ENCODE measurements around the gene AUTS2. TPM values are rescaled to one million over a fixed set of nuclear protein-coding genes. Genes with fewer than 3 reads are reported as not detected.

Gene AUTS2
- polyA plus RNA-seq, 4 donors: 69.8 to 109 (median 76.8) TPM

GRCh38 chr7:70044064-70044463 lies 445.8 kb downstream of the AUTS2 start:
- DNase-seq (ENCODE audit: low read depth in 4 of 4, low spot score in 3 of 4): peak in 3 of 4 donors; percentile 38 to 68 (median 54)

GRCh38 chr7:70044525-70044924 lies 446.2 kb downstream of the AUTS2 start:
- DNase-seq (ENCODE audit: low read depth in 4 of 4, low spot score in 3 of 4): no peak

- no peak for DNase-seq (ENCODE audit: low read depth in 4 of 4, low spot score in 3 of 4)
These were observed 446.7 kb downstream of the AUTS2 start for GRCh38 chr7:70044981-70045380.

GRCh38 chr7:70047384-70047783 lies 449.1 kb downstream of the AUTS2 start:
- no peak for DNase-seq (ENCODE audit: low read depth in 4 of 4, low spot score in 3 of 4)

- DNase-seq (ENCODE audit: low read depth in 4 of 4, low spot score in 3 of 4): no peak
These were observed 449.7 kb downstream of the AUTS2 start for GRCh38 chr7:70047891-70048448.

- DNase-seq (ENCODE audit: low read depth in 4 of 4, low spot score in 3 of 4): no peak
These were observed 453.5 kb downstream of the AUTS2 start for GRCh38 chr7:70051726-70052125.

- no peak for DNase-seq (ENCODE audit: low read depth in 4 of 4, low spot score in 3 of 4)
These were observed 454.4 kb downstream of the AUTS2 start for GRCh38 chr7:70052691-70053090.

- no peak for DNase-seq (ENCODE audit: low read depth in 4 of 4, low spot score in 3 of 4)
These were observed 455.1 kb downstream of the AUTS2 start for GRCh38 chr7:70053421-70053820.

- no peak for DNase-seq (ENCODE audit: low read depth in 4 of 4, low spot score in 3 of 4)
These were observed 455.7 kb downstream of the AUTS2 start for GRCh38 chr7:70053989-70054388.

- no peak for DNase-seq (ENCODE audit: low read depth in 4 of 4, low spot score in 3 of 4)
These were observed 458.1 kb downstream of the AUTS2 start for GRCh38 chr7:70056363-70056762.

GRCh38 chr7:70060298-70061068 lies 462.2 kb downstream of the AUTS2 start:
- DNase-seq (ENCODE audit: low read depth in 4 of 4, low spot score in 3 of 4): no peak

- no peak for DNase-seq (ENCODE audit: low read depth in 4 of 4, low spot score in 3 of 4)
These were observed 465.1 kb downstream of the AUTS2 start for GRCh38 chr7:70063371-70063770.

GRCh38 chr7:70063927-70064326 lies 465.7 kb downstream of the AUTS2 start:
- no peak for DNase-seq (ENCODE audit: low read depth in 4 of 4, low spot score in 3 of 4)

- DNase-seq (ENCODE audit: low read depth in 4 of 4, low spot score in 3 of 4): no peak
These were observed 468.6 kb downstream of the AUTS2 start for GRCh38 chr7:70066844-70067243.

- no peak for DNase-seq (ENCODE audit: low read depth in 4 of 4, low spot score in 3 of 4)
These were observed 470.3 kb downstream of the AUTS2 start for GRCh38 chr7:70068531-70068930.

GRCh38 chr7:70069977-70070376 lies 471.7 kb downstream of the AUTS2 start:
- DNase-seq (ENCODE audit: low read depth in 4 of 4, low spot score in 3 of 4): no peak

GRCh38 chr7:70071766-70072165 lies 473.5 kb downstream of the AUTS2 start:
- DNase-seq (ENCODE audit: low read depth in 4 of 4, low spot score in 3 of 4): no peak

GRCh38 chr7:70072220-70072619 lies 473.9 kb downstream of the AUTS2 start:
- no peak for DNase-seq (ENCODE audit: low read depth in 4 of 4, low spot score in 3 of 4)

GRCh38 chr7:70076325-70076724 lies 478.1 kb downstream of the AUTS2 start:
- no peak for DNase-seq (ENCODE audit: low read depth in 4 of 4, low spot score in 3 of 4)

- DNase-seq (ENCODE audit: low read depth in 4 of 4, low spot score in 3 of 4): no peak
These were observed 483.9 kb downstream of the AUTS2 start for GRCh38 chr7:70082099-70082611.

GRCh38 chr7:70091362-70091761 lies 493.1 kb downstream of the AUTS2 start:
- no peak for DNase-seq (ENCODE audit: low read depth in 4 of 4, low spot score in 3 of 4)

All from left renal pelvis (tissue), 4 donors.